HepG2 (cell line): ENCODE results near the gene PCED1B.

ENCODE experiments used
- CCAR2 ChIP-seq: fragments of 200-400 bp; formaldehyde crosslinking; optimal IDR thresholded peaks from 2 replicates; pipeline ENCODE3; 2018; ENCODE audit warnings: low read depth, mild to moderate bottlenecking, low read length, moderate library complexity
- ETV6 ChIP-seq: sonication (generic); formaldehyde crosslinking; conservative IDR thresholded peaks from 2 replicates; pipeline ENCODE4 v1.4.0; 2020; ENCODE audit warnings: missing genetic modification reagents
- GMEB2 ChIP-seq: IDR thresholded peaks from 2 replicates; pipeline ENCODE4 v1.6.1; 2016; ENCODE audit warnings: missing biosample characterization, missing genetic modification reagents, low read depth
- JUN ChIP-seq: sonication (generic); formaldehyde crosslinking; IDR thresholded peaks from 2 replicates; pipeline ENCODE4 v1.4.0; 2020; ENCODE audit warnings: mild to moderate bottlenecking, missing genetic modification reagents
- POLR2A ChIP-seq, 2 experiments: IDR thresholded peaks; 2 replicates each; pipeline ENCODE4 v1.6.1; 2011; ENCODE audit warnings: low read depth in 2 of 2, low read length in 2 of 2, mild to moderate bottlenecking in 1 of 2, moderate library complexity in 1 of 2; ENCODE audit not compliant: insufficient read depth in 1 of 2
- ZNF24 ChIP-seq: fragments of 450-650 bp; IDR thresholded peaks from 2 replicates; pipeline ENCODE4 v1.6.1; 2017; ENCODE audit warnings: antibody characterized with exemption, mild to moderate bottlenecking
- TF ChIP-seq, protein P1 (sequence below): sonication (generic); formaldehyde crosslinking; IDR thresholded peaks from 2 replicates; pipeline ENCODE4 v1.9.0; 2021; ENCODE audit warnings: missing genetic modification reagents, borderline replicate concordance
- TF ChIP-seq, protein P2 (sequence below): sonication (generic); formaldehyde crosslinking; IDR thresholded peaks from 2 replicates; pipeline ENCODE4 v1.4.0; 2020; ENCODE audit warnings: missing genetic modification reagents
- TF ChIP-seq, protein P3 (sequence below): sonication (generic); formaldehyde crosslinking; IDR thresholded peaks from 2 replicates; pipeline ENCODE4 v1.5.0; 2020; ENCODE audit warnings: mild to moderate bottlenecking, missing genetic modification reagents, moderate library complexity
- TF ChIP-seq, protein P4 (sequence below): IDR thresholded peaks from 2 replicates; pipeline ENCODE4 v1.6.1; 2012; ENCODE audit warnings: inconsistent platforms
- TF ChIP-seq, protein P5 (sequence below): sonication (generic); formaldehyde crosslinking; IDR thresholded peaks from 2 replicates; pipeline ENCODE4 v1.5.0; 2020; ENCODE audit warnings: missing genetic modification reagents, mild to moderate bottlenecking, borderline replicate concordance

DNA sequence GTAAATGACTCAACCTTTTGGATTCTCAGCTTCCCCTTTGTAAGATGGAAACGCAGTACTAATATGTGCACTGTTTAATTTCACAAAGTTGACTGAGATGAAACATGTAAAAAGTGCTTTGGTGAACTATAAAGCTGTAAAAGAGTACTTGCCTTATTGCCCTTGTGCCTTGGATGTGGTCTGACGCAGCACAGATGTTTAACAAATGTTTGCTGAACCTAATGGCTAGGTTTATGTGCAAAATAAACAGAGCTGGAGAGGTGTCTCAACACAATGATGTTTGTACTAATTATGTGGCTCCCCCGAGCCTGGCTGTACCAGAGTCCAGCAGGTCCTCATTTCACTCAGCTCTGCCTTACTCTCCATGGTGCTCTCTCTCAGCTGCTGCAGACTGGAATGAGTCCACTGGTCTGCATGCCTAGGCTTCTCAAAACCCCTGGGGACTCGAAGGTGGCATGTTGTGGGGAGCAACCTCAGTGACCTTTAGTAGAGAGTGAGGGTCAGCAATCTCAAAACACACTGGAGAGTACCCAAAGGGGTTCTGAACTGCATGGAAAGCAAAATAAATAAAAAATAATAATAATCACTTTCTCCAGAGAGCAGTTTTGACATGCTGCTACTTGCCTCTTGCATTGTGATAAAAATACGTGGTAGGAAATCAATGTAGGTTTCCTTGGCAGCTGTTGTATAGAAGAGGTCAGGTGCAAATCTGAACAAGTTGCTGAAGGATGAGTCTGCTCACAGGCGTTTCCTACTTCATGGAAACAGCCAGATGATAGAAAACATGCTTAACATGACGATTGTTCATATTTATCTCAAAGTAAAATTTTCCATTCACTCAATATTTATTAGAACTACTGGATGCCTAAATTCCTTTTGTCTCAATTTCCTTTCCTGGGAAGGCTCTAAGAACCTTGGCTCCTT lies 8.9 kb downstream of the PCED1B start:
- TF ChIP-seq POLR2A (IDR thresholded peaks at IDR 0.05; ENCODE audit: insufficient read depth in 1 of 2, low read depth in 2 of 2, low read length in 2 of 2) (no peak), CCAR2 (no peak), ETV6 (CRISPR knock-in tag) (no peak), ZNF24 (no peak), JUN (CRISPR knock-in tag) (no peak), GMEB2 (no peak)
- TF ChIP-seq, protein P1, sequence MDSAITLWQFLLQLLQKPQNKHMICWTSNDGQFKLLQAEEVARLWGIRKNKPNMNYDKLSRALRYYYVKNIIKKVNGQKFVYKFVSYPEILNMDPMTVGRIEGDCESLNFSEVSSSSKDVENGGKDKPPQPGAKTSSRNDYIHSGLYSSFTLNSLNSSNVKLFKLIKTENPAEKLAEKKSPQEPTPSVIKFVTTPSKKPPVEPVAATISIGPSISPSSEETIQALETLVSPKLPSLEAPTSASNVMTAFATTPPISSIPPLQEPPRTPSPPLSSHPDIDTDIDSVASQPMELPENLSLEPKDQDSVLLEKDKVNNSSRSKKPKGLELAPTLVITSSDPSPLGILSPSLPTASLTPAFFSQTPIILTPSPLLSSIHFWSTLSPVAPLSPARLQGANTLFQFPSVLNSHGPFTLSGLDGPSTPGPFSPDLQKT (CRISPR knock-in tag) = no peak
- TF ChIP-seq, protein P2, sequence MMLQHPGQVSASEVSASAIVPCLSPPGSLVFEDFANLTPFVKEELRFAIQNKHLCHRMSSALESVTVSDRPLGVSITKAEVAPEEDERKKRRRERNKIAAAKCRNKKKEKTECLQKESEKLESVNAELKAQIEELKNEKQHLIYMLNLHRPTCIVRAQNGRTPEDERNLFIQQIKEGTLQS (CRISPR knock-in tag) = no peak
- TF ChIP-seq, protein P3, sequence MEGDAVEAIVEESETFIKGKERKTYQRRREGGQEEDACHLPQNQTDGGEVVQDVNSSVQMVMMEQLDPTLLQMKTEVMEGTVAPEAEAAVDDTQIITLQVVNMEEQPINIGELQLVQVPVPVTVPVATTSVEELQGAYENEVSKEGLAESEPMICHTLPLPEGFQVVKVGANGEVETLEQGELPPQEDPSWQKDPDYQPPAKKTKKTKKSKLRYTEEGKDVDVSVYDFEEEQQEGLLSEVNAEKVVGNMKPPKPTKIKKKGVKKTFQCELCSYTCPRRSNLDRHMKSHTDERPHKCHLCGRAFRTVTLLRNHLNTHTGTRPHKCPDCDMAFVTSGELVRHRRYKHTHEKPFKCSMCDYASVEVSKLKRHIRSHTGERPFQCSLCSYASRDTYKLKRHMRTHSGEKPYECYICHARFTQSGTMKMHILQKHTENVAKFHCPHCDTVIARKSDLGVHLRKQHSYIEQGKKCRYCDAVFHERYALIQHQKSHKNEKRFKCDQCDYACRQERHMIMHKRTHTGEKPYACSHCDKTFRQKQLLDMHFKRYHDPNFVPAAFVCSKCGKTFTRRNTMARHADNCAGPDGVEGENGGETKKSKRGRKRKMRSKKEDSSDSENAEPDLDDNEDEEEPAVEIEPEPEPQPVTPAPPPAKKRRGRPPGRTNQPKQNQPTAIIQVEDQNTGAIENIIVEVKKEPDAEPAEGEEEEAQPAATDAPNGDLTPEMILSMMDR (CRISPR knock-in tag) = no peak
- TF ChIP-seq, protein P4, sequence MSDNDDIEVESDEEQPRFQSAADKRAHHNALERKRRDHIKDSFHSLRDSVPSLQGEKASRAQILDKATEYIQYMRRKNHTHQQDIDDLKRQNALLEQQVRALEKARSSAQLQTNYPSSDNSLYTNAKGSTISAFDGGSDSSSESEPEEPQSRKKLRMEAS = no peak
- TF ChIP-seq, protein P5, sequence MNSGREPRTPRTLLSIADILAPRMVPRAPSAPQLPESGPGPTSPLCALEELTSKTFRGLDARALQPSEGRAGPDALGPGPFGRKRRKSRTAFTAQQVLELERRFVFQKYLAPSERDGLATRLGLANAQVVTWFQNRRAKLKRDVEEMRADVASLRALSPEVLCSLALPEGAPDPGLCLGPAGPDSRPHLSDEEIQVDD (CRISPR knock-in tag) = no peak
